DOHH2 (cell line): ENCODE measurements around the gene CRISPLD2.

Experiments used
- H3F3A ChIP-seq: fragments of 200-600 bp; sonication (generic), shearing (Covaris generic); 2 replicates; pipeline ENCODE4 v1.6.0; 2016; ENCODE audit warnings: antibody characterized with exemption, mild to moderate bottlenecking; ENCODE audit not compliant: control insufficient read depth, insufficient read depth
- H3K27ac ChIP-seq: fragments of 200-600 bp; sonication (generic); 2 replicates; pipeline ENCODE4 v1.5.1; 2014; ENCODE audit warnings: low read depth, mild to moderate bottlenecking, low read length, moderate library complexity
- H3K27me3 ChIP-seq: fragments of 200-600 bp; sonication (generic); 2 replicates; pipeline ENCODE4 v1.6.1; 2014; ENCODE audit warnings: mild to moderate bottlenecking, low read length, mixed read lengths; ENCODE audit not compliant: control insufficient read depth
- H3K36me3 ChIP-seq: fragments of 200-600 bp; sonication (generic); 2 replicates; pipeline ENCODE4 v1.6.1; 2014; ENCODE audit warnings: mild to moderate bottlenecking, low read length, moderate library complexity, mixed read lengths; ENCODE audit not compliant: control insufficient read depth
- H3K4me1 ChIP-seq: fragments of 200-600 bp; sonication (generic); 2 replicates; pipeline ENCODE4 v1.6.1; 2014; ENCODE audit warnings: mild to moderate bottlenecking, low read length, mixed read lengths; ENCODE audit not compliant: control insufficient read depth
- H3K4me2 ChIP-seq: fragments of 200-600 bp; sonication (generic); 2 replicates; pipeline ENCODE4 v1.6.0; 2014; ENCODE audit warnings: mild to moderate bottlenecking, low read length, moderate library complexity
- H3K4me3 ChIP-seq: fragments of 200-600 bp; sonication (generic); 2 replicates; pipeline ENCODE4 v1.5.1; 2014; ENCODE audit warnings: mild to moderate bottlenecking, low read length, mixed read lengths
- H3K79me2 ChIP-seq: fragments of 200-600 bp; sonication (generic); 2 replicates; pipeline ENCODE4 v1.6.1; 2014; ENCODE audit warnings: mild to moderate bottlenecking, low read length, mixed read lengths; ENCODE audit not compliant: control insufficient read depth
- H3K9me2 ChIP-seq: fragments of 200-600 bp; sonication (generic); replicated peaks from 2 replicates; pipeline ENCODE4 v1.6.1; 2014; ENCODE audit warnings: mild to moderate bottlenecking, low read length, mixed read lengths; ENCODE audit not compliant: control insufficient read depth
- H3K9me3 ChIP-seq: fragments of 200-600 bp; sonication (generic); 2 replicates; pipeline ENCODE4 v1.6.1; 2014; ENCODE audit warnings: antibody characterized with exemption, low read length, mixed read lengths; ENCODE audit not compliant: control insufficient read depth, insufficient read depth
- H4K20me1 ChIP-seq: fragments of 200-600 bp; sonication (generic); 2 replicates; pipeline ENCODE4 v1.6.0; 2014; ENCODE audit warnings: low read depth, mild to moderate bottlenecking, antibody characterized with exemption, low read length, moderate library complexity; ENCODE audit not compliant: control insufficient read depth, insufficient read depth
- CTCF ChIP-seq: fragments of 200-600 bp; sonication (generic); IDR thresholded peaks from one replicate; pipeline ENCODE4 v1.5.1; 2014; ENCODE audit warnings: antibody characterized with exemption, mild to moderate bottlenecking, low read depth, low read length; ENCODE audit not compliant: poor library complexity, severe bottlenecking
- EZH2phosphoT487 ChIP-seq: fragments of 200-600 bp; sonication (generic); IDR thresholded peaks from 2 replicates; pipeline ENCODE4 v1.6.1; 2017; ENCODE audit warnings: borderline replicate concordance, mild to moderate bottlenecking, antibody characterized with exemption, low read length, moderate library complexity, mixed read lengths

Gene CRISPLD2

GRCh38 chr16:84819644-84820304 is at the start of gene CRISPLD2:
CRISPLD2 (plus strand) TSS chr16:84819985; CDS start chr16:84838496, 18,511 bp downstream.
- Histone ChIP-seq H3K79me2 (no peaks in the 10 kb centered on the region), H3K4me1 (no peaks in the 10 kb centered on the region), H3K9me2 (no peaks in the 10 kb centered on the region), H3K4me3 (no peak within 1 kb of the TSS), H3K27me3 (0 out of 2 replicates have a peak, but pooled peaks cover 3% of the 10 kb centered on the region), H3F3A (no peaks in the 10 kb centered on the region), H3K36me3 (no peaks in the 10 kb centered on the region), H3K27ac (no peak within 1 kb of the TSS), H4K20me1 (no peaks in the 10 kb centered on the region), H3K4me2 (no peak within 1 kb of the TSS), H3K9me3 (no peaks in the 10 kb centered on the region)
- TF ChIP-seq EZH2phosphoT487 (no peak), CTCF (no peak)

- peaks cover 9% of the 10 kb centered on the region for H3K79me2 ChIP-seq
- no peak overlapping the region for H3K27ac ChIP-seq
- H3K4me2 ChIP-seq: no peak overlapping the region
- H3K9me2 ChIP-seq: no peaks in the 10 kb centered on the region
- no peaks in the 10 kb centered on the region for H3F3A ChIP-seq
- H3K4me1 ChIP-seq: no peaks in the 10 kb centered on the region
- H3K4me3 ChIP-seq: no peak overlapping the region
- no peaks in the 10 kb centered on the region for H4K20me1 ChIP-seq
- no peaks in the 10 kb centered on the region for H3K27me3 ChIP-seq
- no peak for TF ChIP-seq CTCF
- TF ChIP-seq EZH2phosphoT487: no peak
- H3K36me3 ChIP-seq: peaks cover 94% of the 10 kb centered on the region
- H3K9me3 ChIP-seq: no peaks in the 10 kb centered on the region
Measured at GRCh38 chr16:84773312-84773711, 46.5 kb upstream of the CRISPLD2 start.

GRCh38 chr16:84774810-84775209 is 45.0 kb upstream of the CRISPLD2 start:
- Histone ChIP-seq H3K9me3 (no peaks in the 10 kb centered on the region), H3K4me3 (no peak overlapping the region), H3K27ac (no peak overlapping the region), H3K9me2 (no peaks in the 10 kb centered on the region), H3K4me1 (no peaks in the 10 kb centered on the region), H3K27me3 (no peaks in the 10 kb centered on the region), H3F3A (no peaks in the 10 kb centered on the region), H3K79me2 (no peaks in the 10 kb centered on the region), H3K36me3 (peaks cover 94% of the 10 kb centered on the region), H3K4me2 (no peak overlapping the region), H4K20me1 (no peaks in the 10 kb centered on the region)
- TF ChIP-seq EZH2phosphoT487: no peak
- no peak for TF ChIP-seq CTCF
